ENCODE measurements around the gene IQSEC2. TPM values are rescaled to one million over a fixed set of nuclear protein-coding genes. Genes with fewer than 3 reads are reported as not detected.

The IQSEC2 gene
- total and polyA plus RNA-seq, 2 of the 13 experiments (the other 11 are each of a cell fraction or from before 2014, with no cell fraction given), result 0.13 to 0.21 TPM

DNA sequence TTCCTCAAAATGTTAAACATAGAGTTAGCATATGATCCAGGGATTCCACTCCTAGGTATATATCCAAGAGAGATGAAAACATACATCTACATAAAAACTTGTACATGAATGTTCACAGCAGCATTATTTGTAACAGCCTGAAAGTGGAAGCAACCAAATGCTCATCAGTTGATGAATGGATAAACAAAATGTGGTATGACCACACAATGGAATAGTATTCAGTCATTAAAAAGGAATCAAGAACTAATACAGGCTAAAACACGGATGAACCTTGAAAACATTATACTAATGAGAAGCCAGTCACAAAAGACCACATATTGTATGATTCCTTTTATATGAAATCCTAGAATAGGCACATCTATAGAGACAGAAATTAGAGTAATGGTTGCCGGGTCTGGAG lies 42.7 kb upstream of the IQSEC2 start:
- 45% methylated on average over 2 of the region's 2 CpGs for WGBS (ENCODE audit: low lambda C conversion rate)
- H3K9me3 ChIP-seq (ENCODE audit: low read length), result no peaks in the 10 kb centered on the region
- no TSS peak for BruUV-seq (replicated peaks)
- H4K20me1 ChIP-seq (ENCODE audit: insufficient read depth, low read length), result no peaks in the 10 kb centered on the region
- FAIRE-seq (no peak), ATAC-seq (no peak), DNase-seq (ENCODE audit: low spot score) (no peak)
- H3K4me1 ChIP-seq (ENCODE audit: insufficient read depth, low read length), result no peaks in the 10 kb centered on the region
- no peak overlapping the region for H3K4me2 ChIP-seq (ENCODE audit: low read depth, low read length)
- H3K36me3 ChIP-seq (replicated peaks in 1 of 2; ENCODE audit: control insufficient read depth in 1 of 2, insufficient read depth in 2 of 2, low read length in 2 of 2), result no peaks in the 10 kb centered on the region
- in situ Hi-C loops (cut with HindIII; ENCODE audit: extremely low pct_ligation_motif_present, low pct_unique_long_range_greater_than_20kb) (no loop called here), intact Hi-C loops (cut with micrococcal nuclease; ENCODE audit: unreplicated experiment) (no loop called here)
- H3K27ac ChIP-seq (ENCODE audit: extremely low read length, insufficient read depth, low read length), result no peak overlapping the region
- H2AFZ ChIP-seq (ENCODE audit: low read length), result no peak overlapping the region
- no peak overlapping the region for H3K9ac ChIP-seq (ENCODE audit: insufficient read depth, low read depth, low read length)
- H3K27me3 ChIP-seq (ENCODE audit: control insufficient read depth in 1 of 2, insufficient read depth in 2 of 2, low read length in 2 of 2), result peaks cover 4 to 24% of the 10 kb centered on the region in 2 experiments; a peak in 4 of 5 replicates
- POLR2A ChIA-PET, result no interaction called here
- H3K79me2 ChIP-seq (ENCODE audit: insufficient read depth, low read length), result no peaks in the 10 kb centered on the region
- CTCF ChIA-PET (ENCODE audit: low intra/inter-chr PET ratio, low total read pairs), result no interaction called here
- no peak for TF ChIP-seq ZNF441 (CRISPR knock-in tag; IDR thresholded peaks at IDR 0.05; ENCODE audit: borderline replicate concordance)
- no peak overlapping the region for H3K4me3 ChIP-seq (replicated peaks in 1 of 3; ENCODE audit: insufficient read depth in 1 of 3, low read depth in 2 of 3, low read length in 3 of 3)

- Histone ChIP-seq H3K79me2 (ENCODE audit: insufficient read depth, low read length) (no peaks in the 10 kb centered on the region), H3K27me3 (ENCODE audit: control insufficient read depth in 1 of 2, insufficient read depth in 2 of 2, low read length in 2 of 2) (peaks cover 4 to 27% of the 10 kb centered on the region in 2 experiments; a peak in 4 of 5 replicates), H3K4me1 (ENCODE audit: insufficient read depth, low read length) (no peaks in the 10 kb centered on the region), H4K20me1 (ENCODE audit: insufficient read depth, low read length) (no peaks in the 10 kb centered on the region), H3K27ac (ENCODE audit: extremely low read length, insufficient read depth, low read length) (no peak overlapping the region), H2AFZ (ENCODE audit: low read length) (no peak overlapping the region), H3K36me3 (replicated peaks in 1 of 2; ENCODE audit: control insufficient read depth in 1 of 2, insufficient read depth in 2 of 2, low read length in 2 of 2) (no peaks in the 10 kb centered on the region), H3K4me3 (replicated peaks in 1 of 3; ENCODE audit: insufficient read depth in 1 of 3, low read depth in 2 of 3, low read length in 3 of 3) (no peak overlapping the region), H3K9ac (ENCODE audit: insufficient read depth, low read depth, low read length) (no peak overlapping the region), H3K9me3 (ENCODE audit: low read length) (no peaks in the 10 kb centered on the region), H3K4me2 (ENCODE audit: low read depth, low read length) (no peak overlapping the region)
- TF ChIP-seq ZNF550 (CRISPR knock-in tag; IDR thresholded peaks at IDR 0.05; ENCODE audit: borderline replicate concordance), result no peak
- no peak for TF ChIP-seq HNF4G (IDR thresholded peaks at IDR 0.05; ENCODE audit: borderline replicate concordance, low read depth, low read length)
- no peak for TF ChIP-seq HNF4G (CRISPR knock-in tag; IDR thresholded peaks at IDR 0.05; ENCODE audit: borderline replicate concordance, low read depth)
- no peak for TF ChIP-seq MIXL1 (CRISPR knock-in tag; IDR thresholded peaks at IDR 0.05)
- no peak for TF ChIP-seq ZBTB21 (CRISPR knock-in tag; IDR thresholded peaks at IDR 0.05)
- TF ChIP-seq TSC22D2 (CRISPR knock-in tag; IDR thresholded peaks at IDR 0.05; ENCODE audit: borderline replicate concordance), result no peak
- TF ChIP-seq, protein P1, sequence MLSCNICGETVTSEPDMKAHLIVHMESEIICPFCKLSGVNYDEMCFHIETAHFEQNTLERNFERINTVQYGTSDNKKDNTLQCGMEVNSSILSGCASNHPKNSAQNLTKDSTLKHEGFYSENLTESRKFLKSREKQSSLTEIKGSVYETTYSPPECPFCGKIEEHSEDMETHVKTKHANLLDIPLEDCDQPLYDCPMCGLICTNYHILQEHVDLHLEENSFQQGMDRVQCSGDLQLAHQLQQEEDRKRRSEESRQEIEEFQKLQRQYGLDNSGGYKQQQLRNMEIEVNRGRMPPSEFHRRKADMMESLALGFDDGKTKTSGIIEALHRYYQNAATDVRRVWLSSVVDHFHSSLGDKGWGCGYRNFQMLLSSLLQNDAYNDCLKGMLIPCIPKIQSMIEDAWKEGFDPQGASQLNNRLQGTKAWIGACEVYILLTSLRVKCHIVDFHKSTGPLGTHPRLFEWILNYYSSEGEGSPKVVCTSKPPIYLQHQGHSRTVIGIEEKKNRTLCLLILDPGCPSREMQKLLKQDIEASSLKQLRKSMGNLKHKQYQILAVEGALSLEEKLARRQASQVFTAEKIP (CRISPR knock-in tag; IDR thresholded peaks at IDR 0.05; ENCODE audit: borderline replicate concordance), result no peak
- TF ChIP-seq SUZ12 (IDR thresholded peaks at IDR 0.05; ENCODE audit: low read depth, low read length), result no peak
- no peak for TF ChIP-seq ZC3H4 (CRISPR knock-in tag; IDR thresholded peaks at IDR 0.05; ENCODE audit: borderline replicate concordance)
- TF ChIP-seq TMF1 (CRISPR knock-in tag; IDR thresholded peaks at IDR 0.05; ENCODE audit: low read depth), result no peak
- TF ChIP-seq MTF1 (CRISPR knock-in tag; IDR thresholded peaks at IDR 0.05), result no peak
- no peak for TF ChIP-seq ZNF10 (CRISPR knock-in tag; IDR thresholded peaks at IDR 0.05; ENCODE audit: borderline replicate concordance, low read depth)
- no peak for TF ChIP-seq ZFP82 (CRISPR knock-in tag; IDR thresholded peaks at IDR 0.05; ENCODE audit: borderline replicate concordance)
- intact Hi-C loops (cut with micrococcal nuclease; ENCODE audit: unreplicated experiment), result no loop called here
- ATAC-seq (no peak), DNase-seq (ENCODE audit: low spot score) (no peak), FAIRE-seq (no peak)
- in situ Hi-C loops (cut with HindIII; ENCODE audit: extremely low pct_ligation_motif_present, low pct_unique_long_range_greater_than_20kb), result no loop called here
- WGBS (ENCODE audit: low lambda C conversion rate), result 33% methylated on average over 3 of the region's 5 CpGs
- POLR2A ChIA-PET, result no interaction called here
- CTCF ChIA-PET (ENCODE audit: low intra/inter-chr PET ratio, low total read pairs), result no interaction called here
- no TSS peak for BruUV-seq (replicated peaks)
Measured at GRCh38 chrX:53323196-53323595, 41.8 kb upstream of the IQSEC2 start.
